Coronary artery (tissue), 2 donors: ENCODE measurements around the gene ABLIM2.

Experiments
- DNase-seq: peaks from one replicate; pipeline ENCODE4 v3.0.0-alpha.2; 2017; ENCODE audit warnings: low spot score
- H3K27ac ChIP-seq, 2 donors: fragments of 200-600 bp; sonication (generic); one replicate each; pipeline ENCODE4 v1.5.1; 2016 to 2019
- H3K4me3 ChIP-seq: fragments of 200-600 bp; sonication (generic); 2 replicates; pipeline ENCODE4 v1.5.1; 2016; ENCODE audit warnings: mild to moderate bottlenecking, moderate library complexity
- TF ChIP-seq, protein P1 (sequence below): fragments of 200-600 bp; sonication (generic); IDR thresholded peaks from one replicate; pipeline ENCODE4 v1.5.1; 2019; ENCODE audit warnings: antibody characterized with exemption

Gene ABLIM2

DNA sequence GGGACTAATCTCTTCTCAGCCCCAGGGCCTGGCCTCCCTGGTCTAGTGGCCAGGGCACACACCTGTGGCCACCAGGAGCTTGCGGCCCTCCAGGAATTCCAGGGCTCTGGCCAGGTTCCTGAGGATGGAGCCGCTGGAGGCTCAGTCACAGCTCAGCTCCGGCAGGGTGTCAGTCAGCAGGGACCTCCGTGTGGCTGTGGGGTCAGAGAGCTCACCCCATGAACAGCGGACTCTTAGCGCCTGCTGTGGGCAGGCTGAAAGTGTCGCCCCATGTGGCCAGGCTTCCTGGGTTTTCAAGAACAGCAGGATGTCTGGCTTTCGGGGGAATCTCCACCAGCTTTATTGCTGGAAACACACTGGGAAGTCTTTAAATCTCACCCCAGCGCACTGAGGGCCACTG, 21.2 kb upstream of the ABLIM2 start:
- no peak for DNase-seq
- no peak overlapping the region for H3K27ac ChIP-seq
- H3K4me3 ChIP-seq: no peak overlapping the region
- TF ChIP-seq, protein P1, sequence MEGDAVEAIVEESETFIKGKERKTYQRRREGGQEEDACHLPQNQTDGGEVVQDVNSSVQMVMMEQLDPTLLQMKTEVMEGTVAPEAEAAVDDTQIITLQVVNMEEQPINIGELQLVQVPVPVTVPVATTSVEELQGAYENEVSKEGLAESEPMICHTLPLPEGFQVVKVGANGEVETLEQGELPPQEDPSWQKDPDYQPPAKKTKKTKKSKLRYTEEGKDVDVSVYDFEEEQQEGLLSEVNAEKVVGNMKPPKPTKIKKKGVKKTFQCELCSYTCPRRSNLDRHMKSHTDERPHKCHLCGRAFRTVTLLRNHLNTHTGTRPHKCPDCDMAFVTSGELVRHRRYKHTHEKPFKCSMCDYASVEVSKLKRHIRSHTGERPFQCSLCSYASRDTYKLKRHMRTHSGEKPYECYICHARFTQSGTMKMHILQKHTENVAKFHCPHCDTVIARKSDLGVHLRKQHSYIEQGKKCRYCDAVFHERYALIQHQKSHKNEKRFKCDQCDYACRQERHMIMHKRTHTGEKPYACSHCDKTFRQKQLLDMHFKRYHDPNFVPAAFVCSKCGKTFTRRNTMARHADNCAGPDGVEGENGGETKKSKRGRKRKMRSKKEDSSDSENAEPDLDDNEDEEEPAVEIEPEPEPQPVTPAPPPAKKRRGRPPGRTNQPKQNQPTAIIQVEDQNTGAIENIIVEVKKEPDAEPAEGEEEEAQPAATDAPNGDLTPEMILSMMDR: no peak

DNA sequence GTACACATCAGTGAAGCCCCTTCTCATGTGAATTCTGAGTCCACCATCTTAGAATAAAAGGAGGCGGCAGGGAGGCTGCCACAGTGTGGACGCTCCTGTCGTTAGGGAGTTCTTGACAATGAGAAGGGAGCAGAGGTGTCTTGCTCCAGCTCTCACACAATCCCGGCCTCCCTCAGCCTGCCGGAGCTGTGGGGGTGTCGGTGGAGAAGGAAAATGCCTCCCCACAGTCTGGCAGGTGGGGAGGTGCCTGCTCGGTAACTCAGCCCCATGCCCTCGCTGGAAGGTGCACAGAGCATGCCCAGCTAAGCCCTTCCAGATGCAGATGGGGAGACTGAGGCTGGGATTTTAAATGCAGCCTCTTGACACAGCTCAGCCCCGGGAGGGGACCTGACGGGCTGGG, 20.5 kb upstream of the ABLIM2 start:
- no peak for DNase-seq
- Histone ChIP-seq H3K4me3 (no peak overlapping the region), H3K27ac (no peak overlapping the region)
- TF ChIP-seq, protein P1: no peak

DNA sequence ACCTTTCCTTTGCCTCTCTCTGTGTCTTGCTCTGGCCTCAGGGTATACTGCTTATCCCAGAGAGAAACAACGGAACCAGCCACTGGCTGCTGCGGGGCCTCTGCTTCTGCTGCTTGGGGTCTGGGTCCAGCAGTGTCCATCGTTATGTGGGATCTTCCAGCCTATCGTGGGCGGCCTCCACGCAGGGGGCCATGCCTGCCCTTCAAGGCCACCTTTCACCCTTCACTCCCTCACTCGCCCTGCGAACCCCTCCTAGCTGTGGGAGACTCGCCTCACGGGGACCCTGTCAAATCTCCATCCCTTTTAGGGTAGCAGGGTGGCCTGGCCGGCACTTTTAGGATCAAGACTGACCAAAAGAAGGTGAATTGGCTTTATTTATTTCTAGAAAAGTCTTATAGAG, 19.3 kb upstream of the ABLIM2 start:
- TF ChIP-seq, protein P1: no peak
- no peak for DNase-seq
- no peak overlapping the region for H3K4me3 ChIP-seq
- H3K27ac ChIP-seq: no peak overlapping the region

DNA sequence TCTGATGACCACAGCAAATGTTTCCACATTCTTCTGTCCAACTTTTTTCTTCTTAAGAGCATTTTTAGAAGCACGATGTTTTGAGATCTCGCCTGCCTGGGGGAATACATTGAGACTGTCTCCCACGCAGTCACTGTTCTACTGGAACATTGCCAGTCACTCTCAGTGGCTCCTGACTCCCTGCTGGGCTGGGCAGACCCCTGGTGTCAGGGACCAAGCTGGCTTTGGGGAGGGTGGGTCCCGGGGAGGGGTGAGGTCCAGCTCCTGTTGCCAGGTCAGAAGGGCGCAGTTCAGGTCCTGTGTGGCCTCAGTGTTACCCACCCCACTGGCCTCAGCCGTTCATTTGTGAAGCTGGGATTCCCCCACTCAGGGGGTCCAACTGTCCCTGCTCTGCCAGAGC, 18.9 kb upstream of the ABLIM2 start:
- DNase-seq: no peak
- no peak overlapping the region for H3K27ac ChIP-seq
- TF ChIP-seq, protein P1: no peak
- no peak overlapping the region for H3K4me3 ChIP-seq

DNA sequence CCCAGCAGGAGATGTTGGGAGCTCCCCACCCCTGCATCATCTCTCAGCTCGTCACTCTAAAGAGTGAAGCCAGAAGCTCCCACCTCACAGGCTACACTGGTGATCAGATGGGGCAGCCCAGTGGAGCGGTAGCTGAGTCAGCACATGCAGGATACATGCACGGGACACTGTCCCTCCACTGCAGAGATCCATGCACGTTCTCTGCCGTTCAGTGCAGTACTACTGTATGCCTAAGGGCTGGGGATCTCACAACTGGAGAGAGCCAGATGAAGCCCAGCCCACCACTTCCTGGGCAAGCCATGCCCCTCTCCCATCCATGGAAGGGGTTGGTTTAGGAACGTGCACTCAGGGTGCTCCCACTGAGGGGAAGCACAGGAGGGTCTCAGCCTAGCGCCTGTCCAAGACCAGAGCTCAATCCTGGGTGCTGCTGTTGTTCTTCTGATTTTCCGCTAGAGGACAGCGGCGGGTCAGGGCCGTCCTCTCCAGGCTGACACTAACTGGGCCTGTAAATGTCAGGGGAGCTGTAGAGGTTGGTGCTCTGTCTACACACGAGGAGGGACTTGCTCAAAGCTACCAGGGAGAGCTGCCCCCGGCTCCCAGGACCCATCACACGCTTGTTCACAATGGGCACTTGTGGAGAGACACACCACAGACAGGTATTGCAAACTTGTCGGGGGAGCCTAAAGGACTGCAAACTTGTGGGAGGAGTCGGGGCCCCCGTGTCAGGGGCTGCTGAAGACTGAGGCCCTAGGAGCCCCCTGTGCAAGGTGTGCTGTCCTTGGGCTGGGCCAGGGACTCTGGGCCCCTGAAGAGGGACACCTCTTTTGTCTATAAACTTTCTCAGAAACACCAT, 18.2 kb upstream of the ABLIM2 start:
- TF ChIP-seq, protein P1: peak; percentile 59
- Histone ChIP-seq H3K4me3 (no peak overlapping the region), H3K27ac (no peak overlapping the region)
- no peak for DNase-seq

DNA sequence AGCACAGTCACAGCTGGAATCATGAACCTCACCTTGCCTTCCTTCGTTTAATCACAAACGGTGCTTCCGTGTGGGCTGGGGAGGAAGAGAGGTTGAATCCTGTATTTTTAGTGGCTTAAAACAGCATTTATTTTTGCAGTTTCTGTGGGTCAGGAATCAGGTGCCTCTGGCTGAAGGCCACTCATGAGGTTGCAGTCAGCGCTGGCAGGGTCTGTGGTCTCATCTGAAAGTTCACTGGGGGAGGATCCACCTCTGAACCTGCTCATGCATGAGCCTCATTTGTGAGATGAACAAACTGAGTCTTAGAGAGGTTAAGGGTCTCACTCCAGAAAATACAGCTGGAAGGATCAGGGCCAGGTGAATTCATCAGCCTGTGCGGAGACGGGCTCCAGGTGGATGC, 17.1 kb upstream of the ABLIM2 start:
- no peak overlapping the region for H3K4me3 ChIP-seq
- DNase-seq: no peak
- TF ChIP-seq, protein P1: no peak
- H3K27ac ChIP-seq: no peak overlapping the region

DNA sequence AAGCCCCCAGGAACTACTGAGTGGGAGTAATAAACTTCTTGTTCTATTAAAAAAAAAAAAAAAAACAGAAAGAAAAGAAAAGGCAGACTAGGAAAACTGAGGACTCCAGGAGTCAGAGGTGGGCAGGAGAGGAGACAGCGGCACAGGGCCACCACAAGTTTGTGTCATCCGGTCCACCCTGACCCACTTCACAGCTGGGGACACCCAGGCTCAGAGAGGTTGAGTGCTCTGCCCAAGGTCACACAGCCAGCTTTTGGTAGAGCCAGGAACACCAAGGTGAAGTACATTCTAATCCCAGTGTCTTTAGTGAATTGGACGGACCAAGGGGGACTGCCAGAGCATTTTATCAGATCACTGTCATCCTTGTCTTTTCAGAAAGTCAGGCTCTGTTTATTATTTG, 16.4 kb upstream of the ABLIM2 start:
- TF ChIP-seq, protein P1: no peak
- DNase-seq: no peak
- H3K4me3 ChIP-seq: no peak overlapping the region
- H3K27ac ChIP-seq: no peak overlapping the region
